ENCODE results near the gene APPBP2. TPM values are rescaled to one million over a fixed set of nuclear protein-coding genes. Genes with fewer than 3 reads are reported as not detected.
"Not testable (repeated sequence)": the region's sequence is repeated elsewhere in the genome, so short reads cannot be mapped to it uniquely, and the experiment has no call there.

APPBP2 gene
- total and polyA plus RNA-seq, 2 experiments from 2014 or later, result 22.9 to 30.9 TPM

DNA sequence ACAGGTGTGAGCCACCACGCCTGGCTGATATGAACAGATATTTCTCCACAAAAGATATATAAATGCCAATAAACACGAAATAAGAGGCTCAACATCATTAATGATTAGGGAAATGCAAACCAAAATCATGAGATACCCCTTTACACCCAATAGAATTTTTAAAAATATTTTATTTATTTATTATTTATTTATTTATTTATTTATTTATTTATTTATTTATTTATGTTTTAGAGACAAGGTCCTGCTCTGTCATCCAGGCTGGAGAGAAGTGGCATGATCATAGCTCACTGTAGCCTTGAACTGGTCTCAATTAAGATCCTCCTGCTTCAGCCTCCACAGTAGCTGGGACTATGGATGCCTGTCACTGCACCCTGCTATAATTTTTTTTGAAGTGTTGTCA lies 30.8 kb downstream of the APPBP2 start:
- H3K9me3 ChIP-seq (ENCODE audit: low read depth), result no peaks in the 10 kb centered on the region
- TF ChIP-seq, protein P1, sequence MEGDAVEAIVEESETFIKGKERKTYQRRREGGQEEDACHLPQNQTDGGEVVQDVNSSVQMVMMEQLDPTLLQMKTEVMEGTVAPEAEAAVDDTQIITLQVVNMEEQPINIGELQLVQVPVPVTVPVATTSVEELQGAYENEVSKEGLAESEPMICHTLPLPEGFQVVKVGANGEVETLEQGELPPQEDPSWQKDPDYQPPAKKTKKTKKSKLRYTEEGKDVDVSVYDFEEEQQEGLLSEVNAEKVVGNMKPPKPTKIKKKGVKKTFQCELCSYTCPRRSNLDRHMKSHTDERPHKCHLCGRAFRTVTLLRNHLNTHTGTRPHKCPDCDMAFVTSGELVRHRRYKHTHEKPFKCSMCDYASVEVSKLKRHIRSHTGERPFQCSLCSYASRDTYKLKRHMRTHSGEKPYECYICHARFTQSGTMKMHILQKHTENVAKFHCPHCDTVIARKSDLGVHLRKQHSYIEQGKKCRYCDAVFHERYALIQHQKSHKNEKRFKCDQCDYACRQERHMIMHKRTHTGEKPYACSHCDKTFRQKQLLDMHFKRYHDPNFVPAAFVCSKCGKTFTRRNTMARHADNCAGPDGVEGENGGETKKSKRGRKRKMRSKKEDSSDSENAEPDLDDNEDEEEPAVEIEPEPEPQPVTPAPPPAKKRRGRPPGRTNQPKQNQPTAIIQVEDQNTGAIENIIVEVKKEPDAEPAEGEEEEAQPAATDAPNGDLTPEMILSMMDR (IDR thresholded peaks at IDR 0.05; ENCODE audit: low read depth, low read length), result no peak
- H3K4me1 ChIP-seq (ENCODE audit: low read depth), result no peaks in the 10 kb centered on the region
- no peak overlapping the region for H3K4me3 ChIP-seq
- peaks cover 52% of the 10 kb centered on the region for H3K36me3 ChIP-seq
- no peak for DNase-seq (ENCODE audit: low read depth in 1 of 2, low spot score in 1 of 2)
- H3K27ac ChIP-seq, result no peak overlapping the region
- H3K27me3 ChIP-seq, result no peaks in the 10 kb centered on the region

DNA sequence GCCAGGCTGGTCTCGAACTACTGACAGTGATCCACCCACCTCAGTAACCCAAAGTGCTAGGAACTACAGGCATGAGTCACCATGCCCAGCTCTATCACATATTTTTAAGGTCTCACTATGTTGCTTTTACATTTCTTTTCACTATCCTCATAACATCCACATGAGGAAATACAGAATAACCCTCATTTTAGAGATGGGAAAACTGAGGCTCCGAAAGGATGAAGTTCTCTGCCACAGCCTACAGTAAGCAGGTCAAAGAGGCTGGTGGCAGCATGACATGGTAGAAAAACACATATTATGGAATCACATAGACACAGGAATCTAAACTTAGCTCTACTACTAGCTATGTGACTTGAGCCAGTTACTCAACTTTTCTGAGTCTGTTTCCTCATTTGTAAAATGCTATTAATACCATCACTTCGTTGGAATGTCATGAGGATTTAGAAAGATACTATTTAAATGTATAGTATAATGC lies 32.2 kb downstream of the APPBP2 start:
- no peak overlapping the region for H3K27ac ChIP-seq
- H3K4me3 ChIP-seq, result no peak overlapping the region
- no peaks in the 10 kb centered on the region for H3K4me1 ChIP-seq (ENCODE audit: low read depth)
- TF ChIP-seq, protein P1 (IDR thresholded peaks at IDR 0.05; ENCODE audit: low read depth, low read length), result no peak
- H3K9me3 ChIP-seq (ENCODE audit: low read depth), result no peaks in the 10 kb centered on the region
- peaks cover 43% of the 10 kb centered on the region for H3K36me3 ChIP-seq
- DNase-seq (ENCODE audit: low read depth in 1 of 2, low spot score in 1 of 2), result no peak
- H3K27me3 ChIP-seq, result no peaks in the 10 kb centered on the region

- H3K4me3 ChIP-seq, result no peak overlapping the region
- H3K4me1 ChIP-seq (ENCODE audit: low read depth), result no peaks in the 10 kb centered on the region
- no peak overlapping the region for H3K27ac ChIP-seq
- no peaks in the 10 kb centered on the region for H3K27me3 ChIP-seq
- no peak for DNase-seq (ENCODE audit: low read depth in 1 of 2, low spot score in 1 of 2)
- H3K36me3 ChIP-seq, result peaks cover 30% of the 10 kb centered on the region
- TF ChIP-seq, protein P1 (IDR thresholded peaks at IDR 0.05; ENCODE audit: low read depth, low read length), result no peak
- no peaks in the 10 kb centered on the region for H3K9me3 ChIP-seq (ENCODE audit: low read depth)
These were observed 34.3 kb downstream of the APPBP2 start for GRCh38 chr17:60491771-60492170.

GRCh38 chr17:60490594-60490993 lies 35.4 kb downstream of the APPBP2 start:
- not testable (repeated sequence) for H3K4me1 ChIP-seq (ENCODE audit: low read depth); H3K27ac ChIP-seq; DNase-seq (ENCODE audit: low read depth in 1 of 2, low spot score in 1 of 2); H3K9me3 ChIP-seq (ENCODE audit: low read depth); H3K27me3 ChIP-seq; H3K4me3 ChIP-seq
- peaks cover 27% of the 10 kb centered on the region for H3K36me3 ChIP-seq

DNA sequence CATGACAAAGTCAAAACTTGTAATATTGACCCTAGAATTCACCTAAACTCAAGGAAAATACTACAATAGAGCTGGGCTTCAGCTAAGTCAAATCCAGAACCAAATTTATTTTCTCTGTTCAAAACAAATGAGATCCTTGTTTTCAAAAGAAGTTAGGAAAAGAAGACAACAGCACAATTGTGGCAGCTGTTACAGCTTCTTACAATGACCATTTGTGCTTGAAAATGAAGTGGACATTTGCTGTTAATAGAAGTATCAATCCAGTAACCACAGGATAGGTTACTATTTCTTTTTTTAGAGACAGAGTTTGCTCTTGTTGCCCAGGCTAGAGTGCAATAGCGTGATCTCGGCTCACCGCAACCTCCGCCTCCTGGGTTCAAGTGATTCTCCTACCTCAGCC lies 44.4 kb downstream of the APPBP2 start:
- no peaks in the 10 kb centered on the region for H3K9me3 ChIP-seq (ENCODE audit: low read depth)
- TF ChIP-seq, protein P1 (IDR thresholded peaks at IDR 0.05; ENCODE audit: low read depth, low read length), result no peak
- H3K36me3 ChIP-seq, result peaks cover 8% of the 10 kb centered on the region
- H3K4me1 ChIP-seq (ENCODE audit: low read depth), result no peaks in the 10 kb centered on the region
- H3K4me3 ChIP-seq, result no peak overlapping the region
- no peak for DNase-seq (ENCODE audit: low read depth in 1 of 2, low spot score in 1 of 2)
- no peaks in the 10 kb centered on the region for H3K27me3 ChIP-seq
- no peak overlapping the region for H3K27ac ChIP-seq

- Histone ChIP-seq H3K27ac (no peak overlapping the region), H3K9me3 (ENCODE audit: low read depth) (no peaks in the 10 kb centered on the region), H3K4me1 (ENCODE audit: low read depth) (peaks cover 7% of the 10 kb centered on the region), H3K27me3 (no peaks in the 10 kb centered on the region), H3K36me3 (peaks cover 13% of the 10 kb centered on the region), H3K4me3 (no peak overlapping the region)
- TF ChIP-seq, protein P1 (IDR thresholded peaks at IDR 0.05; ENCODE audit: low read depth, low read length), result no peak
- DNase-seq (ENCODE audit: low read depth in 1 of 2, low spot score in 1 of 2), result no peak
These were observed 52.3 kb downstream of the APPBP2 start for GRCh38 chr17:60473788-60474187.

Data from cardiac muscle cell (in vitro differentiated cells and primary cell).